CD4-positive, alpha-beta T cell treated with Interleukin-12 subunit alpha and Interleukin-12 subunit beta, for 1 hour (primary cell): Measurements from ENCODE around the gene NWD2.
"Not testable (repeated sequence)": the region's sequence is repeated elsewhere in the genome, so short reads cannot be mapped to it uniquely, and the experiment has no call there.

Experiments
- DNase-seq: peaks from one replicate; pipeline ENCODE4 v3.0.0-alpha.2; 2020

NWD2 gene

GRCh38 chr4:37244583-37245390 is at the start of gene NWD2:
TSS of gene NWD2 (plus strand) at chr4:37244743. CDS start at chr4:37245068, 325 bp downstream.
- DNase-seq, result no peak

- DNase-seq, result no peak
Measured at GRCh38 chr4:37197899-37198298, 46.6 kb upstream of the NWD2 start.

GRCh38 chr4:37204740-37205139 is 39.8 kb upstream of the NWD2 start:
- not testable (repeated sequence) for DNase-seq

- no peak for DNase-seq
Measured at GRCh38 chr4:37216209-37216608, 28.3 kb upstream of the NWD2 start.

- no peak for DNase-seq
Measured at GRCh38 chr4:37219242-37219641, 25.3 kb upstream of the NWD2 start.

- DNase-seq, result no peak
Measured at GRCh38 chr4:37219990-37220389, 24.6 kb upstream of the NWD2 start.

- DNase-seq, result no peak
Measured at GRCh38 chr4:37220685-37221084, 23.9 kb upstream of the NWD2 start.

GRCh38 chr4:37223732-37224131 is 20.8 kb upstream of the NWD2 start:
- DNase-seq, result no peak

GRCh38 chr4:37224854-37225253 is 19.7 kb upstream of the NWD2 start:
- DNase-seq, result no peak

GRCh38 chr4:37225778-37226177 is 18.8 kb upstream of the NWD2 start:
- DNase-seq, result no peak

- DNase-seq, result no peak
Measured at GRCh38 chr4:37232315-37232714, 12.2 kb upstream of the NWD2 start.

- DNase-seq, result no peak
Measured at GRCh38 chr4:37236165-37236564, 8.4 kb upstream of the NWD2 start.

- DNase-seq, result no peak
Measured at GRCh38 chr4:37241647-37242046, 2.9 kb upstream of the NWD2 start.

- DNase-seq, result no peak
Measured at GRCh38 chr4:37243051-37243450, 1.5 kb upstream of the NWD2 start.

- no peak for DNase-seq
Measured at GRCh38 chr4:37243722-37244582, 591 bp upstream of the NWD2 start.

GRCh38 chr4:37245391-37245954 is 930 bp downstream of the NWD2 start:
- DNase-seq, result no peak

- DNase-seq, result no peak
Measured at GRCh38 chr4:37246891-37247290, 2.3 kb downstream of the NWD2 start.

GRCh38 chr4:37258221-37258620 is 13.7 kb downstream of the NWD2 start:
- no peak for DNase-seq

- no peak for DNase-seq
Measured at GRCh38 chr4:37268319-37268718, 23.8 kb downstream of the NWD2 start.

- no peak for DNase-seq
Measured at GRCh38 chr4:37279121-37279520, 34.6 kb downstream of the NWD2 start.

- DNase-seq, result no peak
Measured at GRCh38 chr4:37279894-37280592, 35.5 kb downstream of the NWD2 start.

GRCh38 chr4:37299468-37299867 is 54.9 kb downstream of the NWD2 start:
- no peak for DNase-seq

GRCh38 chr4:37304612-37305011 is 60.1 kb downstream of the NWD2 start:
- no peak for DNase-seq
